Stimulated activated CD4-positive, alpha-beta T cell treated with anti-CD3 and anti-CD28 coated beads, Interleukin-4, amount 100 ng/mL, for 48 hours (primary cell): ENCODE results near the gene CERS3.

Experiments
- DNase-seq, 2 donors: peaks; one replicate each; pipeline ENCODE4 v3.0.0-alpha.2; 2020; ENCODE audit warnings: low read depth in 2 of 2

The CERS3 gene

DNA sequence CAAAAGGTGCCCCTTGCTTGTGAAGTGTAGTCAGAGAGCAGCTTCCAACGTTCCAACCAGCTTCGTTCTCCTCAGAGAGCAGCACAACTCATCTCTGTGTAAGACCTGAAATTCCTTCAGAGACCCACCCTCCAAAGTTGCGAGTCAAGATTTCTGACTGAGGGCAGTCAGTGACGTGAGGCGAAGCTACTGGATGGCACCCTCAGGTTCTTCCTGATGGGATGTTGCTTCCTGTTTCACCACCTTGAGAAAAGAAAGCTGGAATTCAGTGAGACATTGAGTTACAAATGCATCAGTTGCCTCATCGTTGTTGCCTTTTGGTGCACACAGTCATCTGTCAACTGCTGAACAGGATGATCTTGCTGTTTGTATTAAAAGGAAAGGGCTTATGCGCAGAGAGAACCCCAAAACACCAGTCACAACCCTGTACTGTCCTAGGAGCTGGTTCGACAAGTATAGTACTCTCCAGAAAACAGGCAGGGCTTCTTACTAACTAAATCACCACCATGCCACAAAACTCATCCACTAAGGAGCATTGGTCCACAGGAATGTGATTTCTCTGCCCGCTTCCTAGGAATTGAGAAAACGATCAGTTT, at the start of gene CERS3:
TSS of gene CERS3 (minus strand) at position 118 of the 596 bp plus-strand sequence. CDS start 27,101 bp downstream, outside the sequence.
- no peak for DNase-seq

DNA sequence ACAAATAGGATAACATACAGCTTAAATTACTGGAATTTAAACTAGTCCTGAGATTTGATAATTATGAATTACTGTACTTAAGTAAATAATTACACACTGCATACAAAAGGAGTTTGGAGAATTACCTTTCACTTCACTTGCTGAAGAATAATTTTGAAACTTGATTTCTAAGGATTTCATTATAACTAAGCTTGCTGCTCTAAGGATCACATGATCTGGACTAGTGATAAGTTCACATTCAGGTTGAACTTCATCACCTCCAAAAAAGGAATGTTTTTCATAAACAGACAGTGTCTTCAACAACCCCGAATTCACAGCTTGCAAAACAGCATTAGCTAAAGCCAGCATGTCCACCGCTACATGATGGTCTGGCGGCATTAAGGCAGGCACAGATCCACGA, 44.8 kb upstream of the CERS3 start:
- no peak for DNase-seq

DNA sequence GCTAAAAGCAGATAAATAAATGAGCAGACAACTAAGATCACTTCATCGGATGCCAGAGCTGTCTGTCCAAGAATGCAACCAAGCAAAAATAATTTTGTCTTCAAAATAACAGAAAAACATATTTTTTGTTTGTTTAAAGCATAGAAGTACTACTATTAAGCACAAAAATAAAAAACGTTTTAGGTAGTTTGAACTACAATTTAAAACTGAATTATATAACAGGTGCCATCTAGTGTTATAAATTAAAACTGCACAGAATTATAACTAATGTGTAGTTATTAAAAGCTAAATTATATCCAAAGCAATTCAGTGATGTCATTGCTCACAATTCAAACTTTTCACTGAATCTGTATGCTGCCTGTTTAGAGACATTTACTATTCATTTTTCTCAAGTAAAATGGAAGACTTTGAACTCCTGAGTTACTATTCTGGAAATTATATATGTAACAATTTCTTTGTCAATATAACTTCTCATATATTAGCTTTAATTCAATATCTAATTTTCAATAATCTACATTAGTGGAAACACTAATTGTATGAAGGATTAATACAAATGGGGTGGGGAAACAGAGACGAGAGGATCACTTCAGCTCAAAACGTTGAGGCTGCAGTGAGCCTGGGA, 43.7 kb upstream of the CERS3 start:
- no peak for DNase-seq

DNA sequence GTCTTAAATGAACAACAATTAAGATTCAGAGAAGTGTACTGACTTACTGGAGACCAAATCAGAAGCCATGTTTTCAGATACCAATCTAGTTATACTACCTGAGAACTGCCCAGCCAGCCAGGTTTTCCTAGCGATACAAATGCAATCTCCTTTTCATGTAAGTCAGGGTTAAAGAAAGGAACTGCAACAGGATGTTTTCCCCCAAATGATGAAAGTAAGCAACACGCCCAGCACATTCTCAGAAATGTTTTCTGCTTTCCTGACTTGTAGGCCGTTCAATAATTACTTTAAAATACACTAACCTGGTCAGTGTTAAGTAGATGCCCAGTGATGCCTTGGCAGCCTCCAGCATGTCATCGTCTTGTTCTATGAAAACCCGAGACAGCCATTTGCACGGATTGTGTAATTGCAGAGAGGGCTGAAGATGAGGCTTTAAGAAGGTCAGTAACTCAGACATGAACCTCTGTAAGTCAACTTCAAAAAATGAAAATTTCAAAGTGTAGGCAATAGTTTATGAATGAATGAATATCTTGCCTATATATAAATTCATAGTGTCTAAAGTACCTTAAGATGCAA, 42.9 kb upstream of the CERS3 start:
- DNase-seq = no peak

DNA sequence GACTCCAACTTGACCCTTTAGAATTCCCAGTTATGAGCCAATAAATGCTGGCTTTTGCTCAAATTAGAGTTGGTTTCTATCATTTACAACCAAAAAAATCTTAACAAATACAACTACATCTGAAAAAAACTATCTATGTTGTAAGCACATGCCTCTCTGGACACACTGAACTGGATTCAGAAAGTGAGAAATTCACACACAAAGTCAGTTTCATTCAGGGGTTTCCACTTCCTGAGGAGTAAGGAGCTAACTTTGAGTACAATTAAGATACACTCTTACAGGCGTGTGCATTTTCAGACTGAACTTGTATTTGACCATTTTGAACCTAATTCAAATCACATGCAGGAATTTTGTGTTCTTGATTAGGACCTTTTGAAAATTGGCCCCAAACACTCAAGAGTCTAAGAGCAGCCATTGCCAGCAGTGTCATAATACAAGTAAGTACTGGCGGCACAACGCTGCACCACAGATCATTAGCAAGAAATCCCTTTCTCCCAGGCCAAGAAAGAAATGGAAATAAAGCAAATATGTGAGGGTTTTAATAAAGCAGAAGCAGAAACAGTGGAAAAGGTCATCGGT, 42.1 kb upstream of the CERS3 start:
- no peak for DNase-seq

DNA sequence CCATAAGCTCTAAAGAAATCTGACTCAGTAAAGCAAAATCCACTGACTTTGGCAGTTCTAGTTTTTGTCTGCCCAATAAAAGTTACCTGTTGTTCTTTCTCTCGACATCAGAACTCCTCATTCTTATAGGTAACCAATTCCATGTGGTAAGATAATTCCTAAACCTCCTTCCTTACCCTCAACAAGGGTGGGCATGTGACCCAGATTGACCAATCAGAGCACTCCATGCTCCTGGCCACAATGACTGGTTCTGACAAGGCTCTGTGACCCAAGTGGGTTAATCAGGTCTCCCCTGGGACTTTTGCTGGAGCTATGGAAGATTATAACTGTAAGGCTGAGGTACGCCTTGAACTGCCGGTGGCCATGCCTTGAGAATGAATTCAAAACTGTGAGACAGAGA, 41.5 kb upstream of the CERS3 start:
- DNase-seq = no peak

DNA sequence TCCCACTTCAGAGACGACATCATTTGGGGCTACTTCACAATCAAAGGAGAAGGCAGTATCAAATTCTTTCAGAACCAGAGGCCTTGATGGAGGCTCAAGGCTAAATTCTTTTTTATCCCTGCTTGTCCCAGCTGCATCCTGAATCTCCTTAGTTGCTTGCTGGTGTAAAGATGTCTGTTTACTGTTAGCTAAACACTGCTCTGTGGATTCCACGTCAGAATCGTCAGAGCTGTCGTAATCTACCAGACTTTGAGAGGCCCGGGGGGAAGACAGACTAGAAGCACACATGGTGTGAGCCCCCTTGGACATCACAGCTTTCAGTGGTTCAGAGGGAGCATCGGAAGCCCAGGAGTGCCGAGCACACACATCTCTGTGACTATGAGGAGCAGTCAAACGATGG, 40.6 kb upstream of the CERS3 start:
- no peak for DNase-seq

DNA sequence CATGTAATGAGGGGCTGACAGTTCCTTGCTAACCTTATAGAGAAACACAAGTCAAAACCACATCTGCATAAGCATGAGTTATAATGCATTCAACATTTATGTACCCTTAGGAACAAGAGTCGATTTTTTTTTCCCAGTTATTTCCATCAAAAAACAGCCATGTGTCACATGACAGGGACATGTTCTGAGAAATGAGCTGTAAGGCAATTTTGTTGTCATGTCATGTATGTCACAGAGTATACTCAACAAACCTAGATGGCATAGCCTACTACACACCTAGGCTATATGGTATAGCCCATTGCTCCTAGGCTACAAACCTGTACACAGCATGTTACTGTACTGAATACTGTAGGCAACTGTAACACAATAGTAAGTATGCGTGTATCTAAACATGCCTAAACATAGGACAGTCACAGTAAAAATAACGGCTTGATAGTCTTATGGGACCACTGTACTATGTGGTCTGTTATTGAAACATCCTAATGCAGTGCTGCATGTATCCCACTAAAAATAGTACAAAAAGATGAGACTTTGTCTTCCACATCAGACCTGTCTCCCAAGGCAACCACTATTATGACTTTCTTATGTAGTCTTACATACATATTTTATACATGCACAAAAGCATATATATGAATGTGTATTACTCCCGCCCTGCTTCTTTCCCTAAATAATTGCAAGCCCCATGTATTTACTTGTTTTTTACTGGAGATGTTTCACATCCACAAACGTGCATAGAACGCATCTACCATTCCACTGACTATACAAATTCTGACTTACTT, 38.3 kb upstream of the CERS3 start:
- no peak for DNase-seq

DNA sequence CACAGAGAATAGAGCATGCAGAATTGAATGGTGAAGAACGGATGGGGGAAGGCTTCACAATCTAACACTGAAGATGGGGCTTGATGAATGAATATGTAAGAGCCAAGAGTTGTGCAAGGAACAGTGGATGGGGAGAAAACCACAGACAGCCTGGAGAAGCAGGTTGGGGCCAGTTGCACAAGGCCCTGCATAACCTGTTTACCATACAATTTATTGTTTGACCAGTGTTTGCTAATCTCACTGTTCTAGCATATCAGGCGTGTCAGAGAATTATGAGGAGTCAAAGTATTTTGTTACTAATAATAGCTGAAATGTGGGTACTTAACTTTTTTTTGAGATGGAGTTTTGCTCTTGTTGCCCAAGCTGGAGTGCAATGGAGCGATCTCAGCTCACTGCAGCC, 36.8 kb upstream of the CERS3 start:
- no peak for DNase-seq

DNA sequence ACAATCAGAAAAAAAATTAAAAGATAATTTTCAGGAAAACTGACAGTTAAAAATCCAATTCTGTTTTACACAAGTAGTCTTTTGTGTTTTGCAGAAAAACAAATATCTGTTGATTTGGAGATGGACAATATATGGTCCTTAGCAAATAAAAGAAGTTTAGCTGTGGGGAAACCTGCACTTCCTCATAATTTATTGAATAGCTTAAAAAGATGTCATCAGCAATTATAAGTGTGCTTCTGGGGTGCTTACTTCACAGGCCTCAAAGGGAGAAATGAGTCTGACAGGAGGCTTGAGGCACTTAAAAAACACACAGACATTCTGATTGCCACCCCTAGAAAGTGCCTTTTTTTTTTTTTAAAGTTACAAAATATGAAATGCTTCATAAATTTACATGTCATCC, 31.6 kb upstream of the CERS3 start:
- no peak for DNase-seq

DNA sequence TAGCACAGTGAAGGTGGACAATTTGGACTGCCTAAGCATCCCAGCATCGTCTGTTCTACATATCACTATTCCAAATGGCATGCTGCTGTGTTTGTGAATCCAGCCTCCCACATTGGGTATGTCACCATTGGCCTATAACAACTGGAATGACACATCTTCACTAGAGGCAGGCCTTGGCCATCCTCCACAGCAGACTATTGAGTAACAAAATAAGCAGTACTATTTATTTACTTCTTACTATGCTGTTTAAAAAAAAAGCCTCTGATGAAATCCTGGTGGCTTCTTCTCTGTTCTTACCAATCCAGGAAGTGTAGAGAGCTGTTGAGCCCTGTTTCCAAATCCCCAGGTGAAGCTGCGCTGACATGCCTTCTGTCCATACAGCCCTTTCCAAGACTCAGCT, 30.6 kb upstream of the CERS3 start:
- DNase-seq = no peak

DNA sequence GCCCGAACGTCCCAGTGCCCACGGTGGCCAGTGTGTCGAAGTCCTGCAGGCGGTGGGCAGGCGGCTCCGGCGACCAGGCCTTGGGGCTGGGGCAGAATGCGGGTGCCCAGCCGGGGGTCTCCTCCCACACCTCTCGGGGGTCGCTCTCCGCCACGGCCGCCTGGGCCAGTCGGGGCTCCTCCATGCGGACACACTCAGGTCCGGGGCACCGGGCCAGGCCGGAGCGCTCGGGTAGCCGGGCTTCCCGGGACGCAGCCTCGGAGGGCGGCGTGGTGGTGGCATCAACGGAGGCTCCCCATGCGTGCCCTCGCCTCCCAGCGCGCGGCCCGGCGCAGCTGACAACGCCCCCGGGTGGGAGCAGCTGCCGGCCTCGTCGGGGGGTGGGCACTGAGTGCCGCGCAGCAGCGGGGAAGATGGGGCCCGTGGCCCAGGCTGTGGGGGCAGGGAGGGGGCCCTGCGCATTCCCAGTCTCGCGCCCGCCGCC, 30.1 kb upstream of the CERS3 start:
- DNase-seq = no peak

DNA sequence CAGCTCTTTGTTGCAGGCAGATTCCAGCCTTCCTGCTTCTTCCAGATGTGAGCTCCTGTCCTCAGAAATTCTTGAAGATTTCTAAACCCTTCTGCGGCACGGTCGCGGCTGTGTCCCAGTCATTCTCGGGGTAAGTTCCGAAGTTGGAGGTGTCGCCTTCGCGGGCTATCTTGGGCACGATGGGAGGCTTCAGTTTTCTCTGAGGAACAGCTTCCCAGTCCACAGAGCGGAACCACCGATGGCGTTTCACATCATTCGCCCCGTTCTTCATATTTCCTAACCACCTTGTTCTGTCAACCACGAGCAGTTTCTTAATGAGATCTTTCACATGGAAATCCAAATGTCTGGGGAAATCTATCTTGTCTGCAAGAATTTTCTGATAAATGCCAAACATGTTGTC, 24.7 kb upstream of the CERS3 start:
- DNase-seq = no peak

DNA sequence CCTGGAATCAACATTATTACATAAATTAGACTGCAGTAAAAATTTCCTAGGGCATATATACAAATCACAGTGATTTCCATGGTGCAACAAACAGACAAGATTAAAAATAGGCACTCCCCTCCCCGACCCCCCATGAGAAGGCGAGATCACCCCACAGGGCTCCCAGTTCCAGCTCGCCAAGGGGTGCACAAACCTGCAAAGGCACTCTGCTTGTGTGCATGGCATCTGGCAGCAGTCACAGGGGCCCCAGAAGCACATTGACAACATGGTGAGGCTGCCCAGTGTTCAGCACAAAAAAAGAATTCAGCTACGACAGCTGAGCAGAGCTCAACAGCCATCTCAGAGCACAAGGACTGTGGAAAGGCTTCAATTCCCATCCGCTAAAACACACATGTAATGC, 19.2 kb upstream of the CERS3 start:
- no peak for DNase-seq

DNA sequence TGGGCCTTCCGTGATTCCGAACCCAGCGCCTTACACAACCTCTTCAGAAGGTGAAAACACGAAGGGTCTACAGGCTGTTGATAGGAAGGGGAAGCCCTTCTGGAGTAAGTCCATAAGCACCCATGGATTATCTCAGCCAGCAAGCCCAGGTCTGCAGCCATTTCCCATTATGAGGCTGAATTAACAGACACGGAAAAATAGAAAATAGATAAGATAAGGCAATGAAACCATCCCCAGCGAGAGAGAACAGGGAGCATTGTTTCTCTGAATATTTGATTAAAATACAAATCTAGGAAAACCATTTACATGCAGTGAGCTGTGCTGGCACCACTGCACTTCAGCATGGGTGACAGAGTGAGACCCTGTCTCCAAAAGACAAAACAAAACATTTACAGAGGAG, 16.2 kb upstream of the CERS3 start:
- no peak for DNase-seq

DNA sequence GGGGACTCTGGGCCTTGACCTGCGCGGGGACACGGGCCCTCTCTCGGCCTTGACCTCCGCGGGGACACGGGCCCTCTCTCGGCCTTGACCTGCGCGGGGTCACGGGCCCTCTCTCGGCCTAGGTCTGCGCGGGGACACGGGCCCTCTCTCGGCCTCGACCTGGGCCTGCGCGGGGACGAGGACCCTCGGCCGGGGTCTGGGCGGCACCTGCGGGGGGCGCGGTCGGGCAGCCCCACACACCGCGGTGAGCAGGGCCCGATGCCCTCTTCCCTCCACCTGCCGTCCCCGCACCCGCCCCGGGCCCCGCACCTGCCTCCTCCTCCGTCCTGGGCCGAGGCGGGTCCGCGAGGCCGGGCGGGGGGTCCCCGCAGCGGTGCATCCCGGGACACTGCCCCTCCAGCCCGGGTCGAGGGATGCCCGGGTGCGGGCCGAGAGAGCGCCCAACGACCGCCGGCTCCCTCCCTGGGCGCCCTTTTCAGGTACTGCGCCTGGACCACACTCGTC, 15.6 kb upstream of the CERS3 start:
- no peak for DNase-seq

DNA sequence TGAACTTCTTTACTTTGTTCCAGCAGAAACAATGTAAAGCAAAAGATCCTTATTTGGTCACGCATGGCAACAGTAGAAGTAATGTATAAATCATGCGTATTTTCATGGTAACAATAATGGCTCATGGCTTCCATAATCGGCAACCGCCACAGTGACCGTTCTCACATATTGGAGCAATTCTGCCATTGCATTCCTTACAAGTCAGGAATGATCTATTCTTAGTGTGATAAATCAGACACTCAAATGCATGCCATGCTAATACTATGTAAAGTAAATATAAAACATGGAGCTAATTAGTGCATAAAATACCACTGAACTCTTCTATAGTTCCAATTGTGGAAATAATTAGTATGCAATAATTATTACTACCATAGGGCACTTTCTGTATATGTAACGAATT, 13.5 kb upstream of the CERS3 start:
- DNase-seq = no peak

DNA sequence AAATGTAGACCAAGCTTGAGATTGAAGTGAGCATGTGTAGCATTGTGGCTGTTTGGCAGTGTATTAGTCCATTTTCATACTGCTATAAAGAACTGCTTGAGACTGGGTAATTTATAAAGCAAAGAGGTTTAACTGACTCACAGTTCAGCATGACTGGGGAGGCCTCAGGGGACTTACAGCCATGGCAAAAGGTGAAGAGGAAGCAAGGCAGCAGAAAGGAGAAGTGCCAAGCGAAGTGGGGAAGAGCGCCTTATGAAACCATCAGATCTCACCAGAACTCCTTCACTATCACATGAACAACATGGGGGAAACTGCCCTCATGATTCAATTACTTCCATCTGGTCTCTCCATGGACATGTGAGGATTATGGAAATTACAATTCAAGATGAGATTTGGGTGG, 8.6 kb upstream of the CERS3 start:
- DNase-seq = no peak

DNA sequence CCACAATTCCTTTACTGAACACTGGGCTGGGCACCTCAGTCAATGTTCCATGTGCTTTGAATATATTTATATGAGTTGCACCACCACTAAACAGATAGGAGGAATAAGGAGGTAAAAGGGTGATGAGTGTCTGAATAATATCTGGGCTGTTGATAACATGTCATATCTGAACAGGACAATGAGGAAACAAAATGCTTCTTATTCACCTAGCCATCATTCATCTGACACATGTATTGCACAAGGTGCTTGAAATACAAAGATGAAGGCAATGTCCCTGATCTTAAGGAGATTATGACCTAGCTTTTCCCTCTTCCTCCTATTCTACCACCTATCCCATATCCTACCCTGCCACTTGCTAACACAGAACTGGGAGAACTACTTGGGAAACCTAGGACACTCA, 8.0 kb upstream of the CERS3 start:
- DNase-seq = no peak

DNA sequence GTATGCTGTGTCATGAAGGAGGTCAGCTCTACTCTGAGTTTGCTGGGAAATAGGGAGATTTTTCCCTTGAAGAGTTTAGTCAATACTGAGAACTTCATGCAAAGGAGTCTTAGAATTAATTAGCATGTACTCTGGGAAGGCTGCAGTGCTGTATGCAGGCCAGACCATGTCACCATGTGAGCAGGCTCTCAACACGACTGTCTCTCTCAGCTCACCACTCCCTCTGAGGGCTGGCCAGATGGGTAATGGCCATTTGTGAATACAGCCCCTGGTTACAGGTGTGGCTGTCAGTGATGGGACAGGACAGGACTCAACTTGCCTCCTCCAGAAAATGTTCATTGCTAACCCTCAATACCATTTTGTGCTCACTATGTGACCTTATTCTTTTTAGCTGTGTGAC, 5.1 kb upstream of the CERS3 start:
- no peak for DNase-seq

DNA sequence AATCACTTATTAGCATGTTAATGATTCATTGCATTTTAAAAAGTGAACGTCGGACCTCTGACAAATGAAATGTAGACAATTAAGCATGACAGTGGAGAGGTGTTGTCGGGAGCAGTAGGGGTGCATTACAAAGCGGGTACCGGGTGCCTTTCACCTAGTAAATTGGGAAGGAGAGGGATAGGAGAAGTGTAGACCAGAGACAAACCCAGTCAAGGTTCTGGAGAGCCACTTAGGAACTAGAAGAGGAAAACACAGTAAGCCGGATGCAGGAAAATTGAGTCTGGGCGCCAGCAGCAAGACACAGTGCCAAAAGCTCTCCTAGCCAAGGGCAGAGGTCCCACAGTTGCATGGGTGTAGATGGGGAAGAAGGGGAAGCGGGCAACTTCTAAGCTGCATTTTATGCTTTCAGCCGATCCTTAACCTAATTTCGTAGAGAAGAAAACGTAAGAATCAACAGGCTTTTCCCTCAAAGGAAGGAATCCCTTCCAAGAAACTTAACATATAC, 3.1 kb upstream of the CERS3 start:
- no peak for DNase-seq

DNA sequence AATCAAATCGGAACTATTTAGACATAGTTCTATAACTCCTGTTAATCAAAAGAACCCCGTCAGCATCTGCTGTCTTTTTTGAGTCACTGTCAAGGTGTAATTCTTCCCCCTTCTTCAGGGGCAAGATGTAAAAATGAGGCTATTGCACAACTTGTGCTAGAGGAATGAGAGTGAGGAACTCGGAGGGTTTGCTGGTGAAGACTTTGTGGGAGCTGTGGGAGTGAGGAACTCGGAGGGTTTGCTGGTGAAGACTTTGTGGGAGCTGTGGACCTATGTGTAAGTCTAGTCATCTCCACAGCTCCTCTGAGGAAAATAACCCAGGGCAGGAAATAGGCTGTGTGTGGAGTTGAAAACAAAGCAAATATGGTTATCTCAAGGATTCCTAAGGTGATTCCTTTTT, 2.5 kb upstream of the CERS3 start:
- DNase-seq = no peak
